Caco-2 (cell line): ENCODE results near the gene ATP6V0E2. TPM values are rescaled to one million over a fixed set of nuclear protein-coding genes. Genes with fewer than 3 reads are reported as not detected.
"Not testable (repeated sequence)": the region's sequence is repeated elsewhere in the genome, so short reads cannot be mapped to it uniquely, and the experiment has no call there.

Source experiments
- BruUV-seq: library from RNA; stranded (reverse); fragments of 400-500 nt; replicated peaks from 2 replicates; lab custom pipeline; 2021; lab: Mats Ljungman, UMichigan
- CTCF ChIA-PET: fragments of 300-600 bp; sonication (Branson Sonifier 250); formaldehyde crosslinking; loops from one replicate; lab custom pipeline; 2022; ENCODE audit warnings: antibody characterized with exemption; lab: Charles Lee
- POLR2A ChIA-PET: fragments of 300-600 bp; sonication (Branson Sonifier 250); formaldehyde crosslinking; loops from one replicate; lab custom pipeline; 2022; ENCODE audit warnings: antibody characterized with exemption; lab: Charles Lee
- DNase-seq, 2 experiments: peaks; one replicate each; pipeline versions ENCODE4 v3.0.0 to v3.0.0-alpha.2; 2020 to 2022
- H3K27me3 ChIP-seq: replicated peaks from 2 replicates; pipeline ENCODE4 v1.6.0; 2011; ENCODE audit warnings: low read length; ENCODE audit not compliant: control insufficient read depth, insufficient read depth
- H3K36me3 ChIP-seq: 2 replicates; pipeline ENCODE4 v1.5.1; 2011; ENCODE audit warnings: low read length; ENCODE audit not compliant: control insufficient read depth, insufficient read depth
- H3K4me1 ChIP-seq: fragments of 250-450 bp; sonication (Bioruptor Pico); 2 replicates; pipeline ENCODE4 v1.5.1; 2020; ENCODE audit warnings: mild to moderate bottlenecking
- H3K4me3 ChIP-seq: 2 replicates; pipeline ENCODE4 v1.5.1; 2011; ENCODE audit warnings: low read depth, mild to moderate bottlenecking, control low read depth, low read length
- H3K9me3 ChIP-seq: fragments of 250-450 bp; sonication (Bioruptor Pico); 2 replicates; pipeline ENCODE4 v1.5.1; 2020; ENCODE audit warnings: mild to moderate bottlenecking, moderate library complexity
- H3K27ac Mint-ChIP-seq: one replicate; pipeline ENCODE4 v1.8.0; 2022; ENCODE audit warnings: mixed read lengths; ENCODE audit not compliant: unreplicated experiment
- H3K27me3 Mint-ChIP-seq: one replicate; pipeline ENCODE4 v1.8.0; 2022; ENCODE audit warnings: mixed read lengths; ENCODE audit not compliant: insufficient read depth, unreplicated experiment
- H3K36me3 Mint-ChIP-seq: one replicate; pipeline ENCODE4 v1.8.0; 2022; ENCODE audit warnings: mild to moderate bottlenecking, mixed read lengths; ENCODE audit not compliant: insufficient read depth, unreplicated experiment
- H3K4me1 Mint-ChIP-seq: one replicate; pipeline ENCODE4 v1.8.0; 2022; ENCODE audit warnings: low read depth, mixed read lengths; ENCODE audit not compliant: unreplicated experiment
- H3K4me3 Mint-ChIP-seq: one replicate; pipeline ENCODE4 v1.8.0; 2022; ENCODE audit warnings: mild to moderate bottlenecking, moderate library complexity, mixed read lengths; ENCODE audit not compliant: unreplicated experiment
- H3K9me3 Mint-ChIP-seq: one replicate; pipeline ENCODE4 v1.8.0; 2022; ENCODE audit warnings: mixed read lengths; ENCODE audit not compliant: unreplicated experiment
- intact Hi-C: fragments of 100-400 bp; cut with micrococcal nuclease; formaldehyde crosslinking; loops from one replicate; pipeline ENCODE4 v1.10.0; 2022; ENCODE audit not compliant: unreplicated experiment
- total RNA-seq: library from RNA; stranded (reverse); gene quantifications from 2 replicates; pipeline ENCODE4 v1.2.3, GENCODE V29; 2022
- TF ChIP-seq, protein P1 (sequence below), 2 experiments: fragments of 200-600 bp in 1 of 2; IDR thresholded peaks; 1 replicate in 1 of 2; 2 replicates in 1 of 2; pipeline versions ENCODE4 v1.5.1 to v1.8.0; 2011 to 2022; ENCODE audit warnings: antibody characterized with exemption in 1 of 2, control low read depth in 1 of 2, inconsistent platforms in 1 of 2, low read depth in 1 of 2, low read length in 1 of 2, mild to moderate bottlenecking in 1 of 2, moderate library complexity in 1 of 2; ENCODE audit not compliant: insufficient read depth in 1 of 2, severe bottlenecking in 1 of 2, unreplicated experiment in 1 of 2

ATP6V0E2 gene
- total RNA-seq, 1 experiment from 2014 or later = 53.9 TPM

DNA sequence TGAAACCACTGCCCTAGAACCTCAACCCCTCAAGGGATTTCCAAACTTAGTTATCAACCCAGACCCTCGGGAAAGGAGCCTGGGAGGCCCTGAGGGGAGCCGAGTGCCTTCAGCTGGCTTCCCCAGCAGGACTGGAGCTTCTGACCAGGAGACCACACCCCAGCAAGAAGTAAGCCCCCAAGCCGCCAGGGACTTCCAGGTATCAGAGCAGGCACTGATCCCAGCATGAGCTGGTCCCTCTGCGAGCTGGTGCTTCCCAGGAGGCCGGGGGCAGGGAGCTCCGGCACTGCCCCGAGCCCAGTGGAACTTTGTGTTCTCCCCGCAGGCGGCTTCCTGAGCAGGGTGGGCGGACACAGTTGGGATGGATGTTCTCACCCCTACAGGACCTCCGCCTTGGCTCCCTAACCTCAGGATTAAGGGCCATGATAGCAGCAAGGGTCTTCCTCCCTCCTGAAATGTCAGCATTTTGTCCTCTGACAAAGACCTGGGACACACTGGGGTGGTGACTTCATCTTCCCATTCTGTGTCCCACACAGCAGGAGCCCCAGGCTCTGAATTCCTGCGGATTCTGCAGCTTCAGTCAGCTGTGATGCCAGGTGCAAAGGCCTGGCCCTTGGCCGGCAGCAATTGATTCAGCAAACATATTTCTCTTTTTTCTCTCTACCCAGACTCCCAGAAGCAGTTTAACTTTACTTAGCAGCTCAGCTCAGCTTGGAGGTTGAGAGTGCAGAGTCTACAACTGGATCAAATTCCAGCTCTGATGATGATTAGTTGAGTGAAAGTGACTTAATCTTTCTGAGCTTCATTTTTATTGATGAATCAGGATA, 11.6 kb downstream of the ATP6V0E2 start:
- peaks cover 9% of the 10 kb centered on the region for H3K9me3 Mint-ChIP-seq
- TF ChIP-seq, protein P1, sequence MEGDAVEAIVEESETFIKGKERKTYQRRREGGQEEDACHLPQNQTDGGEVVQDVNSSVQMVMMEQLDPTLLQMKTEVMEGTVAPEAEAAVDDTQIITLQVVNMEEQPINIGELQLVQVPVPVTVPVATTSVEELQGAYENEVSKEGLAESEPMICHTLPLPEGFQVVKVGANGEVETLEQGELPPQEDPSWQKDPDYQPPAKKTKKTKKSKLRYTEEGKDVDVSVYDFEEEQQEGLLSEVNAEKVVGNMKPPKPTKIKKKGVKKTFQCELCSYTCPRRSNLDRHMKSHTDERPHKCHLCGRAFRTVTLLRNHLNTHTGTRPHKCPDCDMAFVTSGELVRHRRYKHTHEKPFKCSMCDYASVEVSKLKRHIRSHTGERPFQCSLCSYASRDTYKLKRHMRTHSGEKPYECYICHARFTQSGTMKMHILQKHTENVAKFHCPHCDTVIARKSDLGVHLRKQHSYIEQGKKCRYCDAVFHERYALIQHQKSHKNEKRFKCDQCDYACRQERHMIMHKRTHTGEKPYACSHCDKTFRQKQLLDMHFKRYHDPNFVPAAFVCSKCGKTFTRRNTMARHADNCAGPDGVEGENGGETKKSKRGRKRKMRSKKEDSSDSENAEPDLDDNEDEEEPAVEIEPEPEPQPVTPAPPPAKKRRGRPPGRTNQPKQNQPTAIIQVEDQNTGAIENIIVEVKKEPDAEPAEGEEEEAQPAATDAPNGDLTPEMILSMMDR (IDR thresholded peaks at IDR 0.05; ENCODE audit: insufficient read depth in 1 of 2, low read depth in 1 of 2, low read length in 1 of 2, severe bottlenecking in 1 of 2, unreplicated experiment in 1 of 2) = no peak
- H3K27me3 ChIP-seq = no peaks in the 10 kb centered on the region
- H3K4me3 Mint-ChIP-seq = no peak overlapping the region
- ChIA-PET POLR2A (no interaction called here), CTCF (no interaction called here)
- peak in 1 of 2 experiments; percentile 32 for DNase-seq
- BruUV-seq = no TSS peak
- H3K4me1 ChIP-seq = no peaks in the 10 kb centered on the region
- H3K36me3 Mint-ChIP-seq = no peaks in the 10 kb centered on the region
- peaks cover 8% of the 10 kb centered on the region for H3K27me3 Mint-ChIP-seq
- H3K36me3 ChIP-seq = no peaks in the 10 kb centered on the region
- intact Hi-C loops = no loop called here
- no peak overlapping the region for H3K4me3 ChIP-seq
- H3K27ac Mint-ChIP-seq = no peak overlapping the region
- H3K9me3 ChIP-seq = no peaks in the 10 kb centered on the region
- no peaks in the 10 kb centered on the region for H3K4me1 Mint-ChIP-seq

DNA sequence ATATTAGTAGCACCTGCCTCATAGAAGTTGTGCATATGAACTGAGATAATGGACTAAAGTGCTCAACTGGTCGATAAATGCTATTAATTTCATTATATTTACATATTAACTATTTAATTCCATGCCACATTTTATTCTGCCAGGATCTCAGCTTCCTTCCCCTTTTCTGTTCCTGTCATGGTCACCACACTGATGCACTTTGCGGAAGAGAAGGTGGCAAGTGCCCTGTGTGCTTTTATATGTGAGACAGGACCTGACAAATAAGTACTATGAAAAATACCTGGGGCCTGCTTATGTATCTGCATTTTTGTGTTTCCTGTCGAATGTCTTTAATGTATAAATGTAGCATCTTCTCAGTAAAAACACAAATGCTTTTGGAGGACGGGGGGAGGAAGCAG, 12.2 kb downstream of the ATP6V0E2 start:
- TF ChIP-seq, protein P1 (IDR thresholded peaks at IDR 0.05; ENCODE audit: insufficient read depth in 1 of 2, low read depth in 1 of 2, low read length in 1 of 2, severe bottlenecking in 1 of 2, unreplicated experiment in 1 of 2) = no peak
- H3K9me3 ChIP-seq = no peaks in the 10 kb centered on the region
- no TSS peak for BruUV-seq
- H3K27ac Mint-ChIP-seq = no peak overlapping the region
- DNase-seq = no peak
- no peaks in the 10 kb centered on the region for H3K4me1 ChIP-seq
- peaks cover 8% of the 10 kb centered on the region for H3K27me3 Mint-ChIP-seq
- CTCF ChIA-PET = no interaction called here
- H3K4me3 Mint-ChIP-seq = no peak overlapping the region
- H3K4me3 ChIP-seq = no peak overlapping the region
- H3K36me3 ChIP-seq = no peaks in the 10 kb centered on the region
- H3K36me3 Mint-ChIP-seq = no peaks in the 10 kb centered on the region
- H3K9me3 Mint-ChIP-seq = peaks cover 9% of the 10 kb centered on the region
- POLR2A ChIA-PET = no interaction called here
- no peaks in the 10 kb centered on the region for H3K4me1 Mint-ChIP-seq
- no peaks in the 10 kb centered on the region for H3K27me3 ChIP-seq
- intact Hi-C loops = no loop called here

DNA sequence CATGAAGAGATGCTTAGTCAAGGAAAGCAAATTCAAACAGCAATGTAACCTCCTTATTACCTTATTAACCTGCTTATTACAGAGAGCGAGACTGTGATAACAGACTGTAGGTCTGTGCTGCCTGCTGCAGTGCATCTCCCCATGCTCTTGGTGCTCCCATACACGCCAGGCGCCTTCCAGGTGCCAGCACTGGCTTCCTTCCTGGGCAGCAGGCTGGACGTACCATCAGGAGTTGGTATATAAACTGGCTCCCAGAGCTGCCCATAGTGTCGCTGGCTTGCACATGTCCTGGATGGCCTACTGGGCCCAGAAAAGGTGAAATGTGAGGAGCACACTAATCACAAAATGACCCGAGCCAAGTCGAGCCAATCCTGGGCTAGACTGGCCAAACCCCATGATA, 13.5 kb downstream of the ATP6V0E2 start:
- Mint-ChIP-seq H3K4me3 (no peak overlapping the region), H3K27ac (no peak overlapping the region), H3K27me3 (peaks cover 8% of the 10 kb centered on the region), H3K36me3 (no peaks in the 10 kb centered on the region), H3K9me3 (peaks cover 9% of the 10 kb centered on the region), H3K4me1 (no peaks in the 10 kb centered on the region)
- ChIA-PET POLR2A (no interaction called here), CTCF (no interaction called here)
- DNase-seq = no peak
- no TSS peak for BruUV-seq
- no peaks in the 10 kb centered on the region for H3K27me3 ChIP-seq
- H3K4me3 ChIP-seq = no peak overlapping the region
- no peaks in the 10 kb centered on the region for H3K36me3 ChIP-seq
- H3K4me1 ChIP-seq = no peaks in the 10 kb centered on the region
- intact Hi-C loops = no loop called here
- TF ChIP-seq, protein P1 (IDR thresholded peaks at IDR 0.05; ENCODE audit: insufficient read depth in 1 of 2, low read depth in 1 of 2, low read length in 1 of 2, severe bottlenecking in 1 of 2, unreplicated experiment in 1 of 2) = no peak
- H3K9me3 ChIP-seq = no peaks in the 10 kb centered on the region

DNA sequence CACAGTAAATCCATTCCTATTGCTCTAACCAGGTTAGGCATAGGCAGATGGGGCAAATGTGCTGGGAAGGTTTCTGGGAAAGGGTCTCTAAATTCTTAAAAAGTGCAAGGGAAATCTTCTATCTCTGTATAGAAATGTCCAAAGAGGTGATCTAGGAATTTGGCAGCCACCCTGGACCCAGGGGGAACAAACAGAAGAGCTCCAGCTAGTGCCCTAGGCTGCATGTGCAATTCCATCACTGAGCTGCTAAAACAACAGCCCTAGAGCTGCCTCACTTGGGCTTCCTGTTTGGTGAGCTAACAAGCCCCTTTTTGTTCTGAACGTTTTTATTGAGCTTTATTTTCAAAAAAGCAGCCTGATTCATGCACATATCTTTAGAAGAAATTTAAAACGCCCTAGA, 16.9 kb downstream of the ATP6V0E2 start:
- CTCF ChIA-PET, DNase-seq, intact Hi-C loops, H3K4me1 ChIP-seq, H3K27ac Mint-ChIP-seq, H3K36me3 ChIP-seq, POLR2A ChIA-PET, H3K9me3 Mint-ChIP-seq, H3K4me3 Mint-ChIP-seq, H3K27me3 ChIP-seq, H3K9me3 ChIP-seq, BruUV-seq, H3K4me1 Mint-ChIP-seq, H3K4me3 ChIP-seq, H3K36me3 Mint-ChIP-seq: not testable (repeated sequence)
- H3K27me3 Mint-ChIP-seq = peaks cover 14% of the 10 kb centered on the region

DNA sequence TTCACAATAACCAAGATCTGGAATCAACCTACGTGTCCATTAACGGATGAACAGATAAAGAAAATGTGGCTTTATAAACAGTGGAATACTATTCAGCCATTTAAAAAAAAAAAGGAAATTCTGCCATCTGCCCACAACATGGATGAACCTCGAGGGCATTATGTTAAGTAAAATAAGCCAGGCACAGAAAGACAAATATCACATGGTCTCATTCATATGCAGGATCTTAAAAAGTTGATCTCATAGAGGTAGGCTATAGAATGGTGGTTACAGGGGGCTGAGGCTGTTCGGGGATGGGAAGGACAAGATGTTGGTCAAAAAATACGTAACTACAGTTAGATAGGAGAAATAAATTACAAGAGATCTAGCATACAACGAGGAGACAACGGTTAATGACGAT, 21.2 kb downstream of the ATP6V0E2 start:
- not testable (repeated sequence) for H3K27me3 Mint-ChIP-seq

More for the DNA sequence above, 21.2 kb downstream of the ATP6V0E2 start:
- H3K4me1 ChIP-seq, intact Hi-C loops, POLR2A ChIA-PET, H3K4me3 Mint-ChIP-seq, CTCF ChIA-PET, H3K36me3 Mint-ChIP-seq, DNase-seq, H3K36me3 ChIP-seq, H3K9me3 ChIP-seq, H3K4me1 Mint-ChIP-seq, H3K27ac Mint-ChIP-seq, H3K27me3 ChIP-seq, H3K4me3 ChIP-seq, BruUV-seq, H3K9me3 Mint-ChIP-seq: not testable (repeated sequence)
